HEK293 (cell line): Measurements from ENCODE around the gene TIMM13.

Source experiments
- EGR2 ChIP-seq: fragments of 450-650 bp; formaldehyde crosslinking; IDR thresholded peaks from 2 replicates; pipeline ENCODE4 v1.5.1; 2016; ENCODE audit warnings: low read depth, missing biosample characterization, missing genetic modification characterization
- GFI1B ChIP-seq: fragments of 450-650 bp; formaldehyde crosslinking; IDR thresholded peaks from 2 replicates; pipeline ENCODE4 v1.5.1; 2016; ENCODE audit warnings: missing biosample characterization, missing genetic modification characterization
- GLI2 ChIP-seq: fragments of 450-650 bp; formaldehyde crosslinking; IDR thresholded peaks from 2 replicates; pipeline ENCODE4; 2017; ENCODE audit warnings: missing biosample characterization, missing genetic modification characterization, low read depth, borderline replicate concordance
- GLIS1 ChIP-seq: fragments of 450-650 bp; formaldehyde crosslinking; IDR thresholded peaks from 2 replicates; pipeline ENCODE4 v1.5.1; 2016; ENCODE audit warnings: missing biosample characterization, missing genetic modification characterization
- HOXD13 ChIP-seq: sonication (generic); formaldehyde crosslinking; IDR thresholded peaks from 2 replicates; pipeline ENCODE4 v1.8.0; 2022; ENCODE audit warnings: missing genetic modification reagents, borderline replicate concordance
- KLF1 ChIP-seq: fragments of 450-650 bp; formaldehyde crosslinking; IDR thresholded peaks from 2 replicates; pipeline ENCODE4 v1.5.1; 2016; ENCODE audit warnings: missing biosample characterization, missing genetic modification characterization
- KLF9 ChIP-seq: fragments of 450-650 bp; formaldehyde crosslinking; IDR thresholded peaks from 2 replicates; pipeline ENCODE4 v1.5.1; 2016; ENCODE audit warnings: missing biosample characterization, missing genetic modification characterization, low read depth
- MZF1 ChIP-seq: fragments of 450-650 bp; formaldehyde crosslinking; IDR thresholded peaks from 2 replicates; pipeline ENCODE4 v1.5.1; 2017; ENCODE audit warnings: missing biosample characterization, missing genetic modification characterization, borderline replicate concordance
- SETDB1 ChIP-seq: IDR thresholded peaks from one replicate; pipeline ENCODE4 v1.6.1; 2017; ENCODE audit warnings: mild to moderate bottlenecking, low read length, moderate library complexity, mixed read lengths; ENCODE audit not compliant: insufficient read length
- SP7 ChIP-seq: fragments of 450-650 bp; formaldehyde crosslinking; IDR thresholded peaks from 2 replicates; pipeline ENCODE4 v1.5.1; 2016; ENCODE audit warnings: missing biosample characterization, missing genetic modification characterization
- ZBTB20 ChIP-seq: fragments of 450-650 bp; formaldehyde crosslinking; IDR thresholded peaks from 2 replicates; pipeline ENCODE4 v1.5.1; 2016; ENCODE audit warnings: missing biosample characterization, missing genetic modification characterization
- ZFP37 ChIP-seq: fragments of 450-650 bp; formaldehyde crosslinking; IDR thresholded peaks from 2 replicates; pipeline ENCODE4 v1.5.1; 2016; ENCODE audit warnings: missing biosample characterization, missing genetic modification characterization
- ZFP41 ChIP-seq: fragments of 450-650 bp; formaldehyde crosslinking; IDR thresholded peaks from 2 replicates; pipeline ENCODE4 v1.5.1; 2016; ENCODE audit warnings: missing biosample characterization, missing genetic modification characterization, borderline replicate concordance
- ZFP69B ChIP-seq: fragments of 450-650 bp; formaldehyde crosslinking; IDR thresholded peaks from 2 replicates; pipeline ENCODE4 v1.5.1; 2016; ENCODE audit warnings: missing biosample characterization, missing genetic modification characterization
- ZNF184 ChIP-seq: fragments of 450-650 bp; IDR thresholded peaks from 2 replicates; pipeline ENCODE4 v1.5.1; 2018; ENCODE audit warnings: missing biosample characterization, mild to moderate bottlenecking, missing genetic modification characterization
- ZNF239 ChIP-seq: fragments of 450-650 bp; formaldehyde crosslinking; IDR thresholded peaks from 2 replicates; pipeline ENCODE4 v1.5.1; 2016; ENCODE audit warnings: missing biosample characterization, missing genetic modification characterization
- ZNF24 ChIP-seq: fragments of 450-650 bp; formaldehyde crosslinking; IDR thresholded peaks from 2 replicates; pipeline ENCODE4 v1.5.1; 2016; ENCODE audit warnings: missing biosample characterization, missing genetic modification characterization
- ZNF292 ChIP-seq: fragments of 450-650 bp; formaldehyde crosslinking; IDR thresholded peaks from 2 replicates; pipeline ENCODE4 v1.5.1; 2016; ENCODE audit warnings: low read depth, missing biosample characterization, missing genetic modification characterization, borderline replicate concordance
- ZNF324 ChIP-seq: fragments of 450-650 bp; formaldehyde crosslinking; IDR thresholded peaks from 2 replicates; pipeline ENCODE4 v1.5.1; 2016; ENCODE audit warnings: missing biosample characterization, missing genetic modification characterization
- ZNF366 ChIP-seq: fragments of 450-650 bp; formaldehyde crosslinking; conservative IDR thresholded peaks from 2 replicates; pipeline ENCODE4 v1.5.1; 2016; ENCODE audit warnings: missing biosample characterization, missing genetic modification characterization
- ZNF394 ChIP-seq: fragments of 450-650 bp; formaldehyde crosslinking; IDR thresholded peaks from 2 replicates; pipeline ENCODE4 v1.5.1; 2016; ENCODE audit warnings: missing biosample characterization, missing genetic modification characterization, mild to moderate bottlenecking, moderate library complexity, borderline replicate concordance
- ZNF501 ChIP-seq: fragments of 450-650 bp; formaldehyde crosslinking; IDR thresholded peaks from 2 replicates; pipeline ENCODE4 v1.5.1; 2016; ENCODE audit warnings: missing biosample characterization, missing genetic modification characterization
- ZNF658 ChIP-seq: fragments of 450-650 bp; formaldehyde crosslinking; IDR thresholded peaks from 2 replicates; pipeline ENCODE4; 2016; ENCODE audit warnings: missing biosample characterization, missing genetic modification characterization
- ZNF776 ChIP-seq: fragments of 450-650 bp; formaldehyde crosslinking; IDR thresholded peaks from 2 replicates; pipeline ENCODE4 v1.5.0; 2017; ENCODE audit warnings: missing biosample characterization, missing genetic modification characterization, borderline replicate concordance
- ZNF777 ChIP-seq: fragments of 450-650 bp; formaldehyde crosslinking; IDR thresholded peaks from 2 replicates; pipeline ENCODE4 v1.5.1; 2017; ENCODE audit warnings: missing biosample characterization, missing genetic modification characterization, borderline replicate concordance
- ZSCAN30 ChIP-seq: fragments of 450-650 bp; IDR thresholded peaks from 2 replicates; pipeline ENCODE4 v1.5.1; 2018; ENCODE audit warnings: missing biosample characterization, mild to moderate bottlenecking, missing genetic modification characterization, moderate library complexity
- TF ChIP-seq, protein P1 (sequence below): fragments of 450-650 bp; formaldehyde crosslinking; IDR thresholded peaks from 2 replicates; pipeline ENCODE4 v1.5.1; 2016; ENCODE audit warnings: missing biosample characterization, missing genetic modification characterization
- TF ChIP-seq, protein P2 (sequence below): fragments of 450-650 bp; formaldehyde crosslinking; IDR thresholded peaks from 2 replicates; pipeline ENCODE4 v1.5.1; 2016; ENCODE audit warnings: missing biosample characterization, missing genetic modification characterization
- TF ChIP-seq, protein P3 (sequence below): fragments of 450-650 bp; formaldehyde crosslinking; IDR thresholded peaks from 2 replicates; pipeline ENCODE4 v1.5.0; 2017; ENCODE audit warnings: missing biosample characterization, missing genetic modification characterization, borderline replicate concordance
- TF ChIP-seq, protein P4 (sequence below): fragments of 450-650 bp; formaldehyde crosslinking; IDR thresholded peaks from 2 replicates; pipeline ENCODE4 v1.5.1; 2016; ENCODE audit warnings: missing biosample characterization, missing genetic modification characterization
- TF ChIP-seq, protein P5 (sequence below): fragments of 450-650 bp; formaldehyde crosslinking; IDR thresholded peaks from 2 replicates; pipeline ENCODE4 v1.5.1; 2016; ENCODE audit warnings: missing biosample characterization, missing genetic modification characterization

The TIMM13 gene

DNA sequence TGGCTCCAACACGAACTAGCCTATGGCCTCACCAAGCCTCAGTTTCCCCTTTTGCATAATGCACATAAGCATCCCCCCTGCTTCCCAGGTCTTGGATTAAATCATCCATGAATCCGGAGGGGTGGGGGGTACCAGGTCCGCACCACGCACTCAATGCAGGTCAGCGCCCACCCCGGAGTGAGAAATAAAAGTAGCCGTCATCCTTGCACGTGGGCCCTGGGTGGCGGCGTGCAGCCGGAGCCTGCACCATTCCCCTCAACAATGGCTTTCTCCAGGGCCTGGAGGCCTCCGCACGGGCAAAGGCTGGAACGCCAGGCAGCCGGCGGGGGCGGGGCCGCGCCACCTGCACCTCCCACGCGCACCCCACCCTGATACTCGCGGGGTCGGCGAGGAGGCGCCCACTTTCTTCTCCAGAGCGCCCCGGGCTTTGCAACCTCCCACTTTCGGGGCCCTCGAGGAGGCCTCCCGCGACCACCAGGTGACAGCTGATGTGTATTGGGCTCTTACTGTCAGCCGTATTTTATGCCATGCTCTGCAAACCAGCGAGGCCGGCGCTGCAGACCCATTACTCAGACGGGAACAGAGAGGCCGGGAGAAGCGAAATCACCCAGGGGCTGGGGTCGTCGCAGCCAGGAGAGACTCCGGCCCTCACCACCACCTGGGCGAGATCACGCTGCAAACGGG lies 47.8 kb upstream of the TIMM13 start (continued):
- TF ChIP-seq ZNF292 (tag by site-specific recombination) (no peak), GFI1B (tag by site-specific recombination) (0 out of 2 replicates have a peak, but pooled peaks have one; percentile 28), ZNF24 (tag by site-specific recombination) (peak; percentile 91), ZNF776 (tag by site-specific recombination) (no peak), KLF9 (tag by site-specific recombination) (peak; percentile 83), ZFP37 (0 out of 2 replicates have a peak, but pooled peaks have one; percentile 36), GLIS1 (peak; percentile 25; the same call in 1 of the 2 replicates), ZSCAN30 (tag by site-specific recombination) (peak; percentile 94), ZNF324 (tag by site-specific recombination) (peak; percentile 75; the same call in 1 of the 2 replicates), ZNF184 (tag by site-specific recombination) (0 out of 2 replicates have a peak, but pooled peaks have one; percentile 63), KLF1 (tag by site-specific recombination) (peak; percentile 67), ZNF366 (tag by site-specific recombination) (no peak), ZNF239 (tag by site-specific recombination) (0 out of 2 replicates have a peak, but pooled peaks have one; percentile 41), ZFP69B (tag by site-specific recombination) (0 out of 2 replicates have a peak, but pooled peaks have one; percentile 20), ZNF394 (peak; percentile 22; the same call in 1 of the 2 replicates), SP7 (tag by site-specific recombination) (peak; percentile 75), ZNF777 (tag by site-specific recombination) (peak; percentile 81), ZBTB20 (peak; percentile 63), EGR2 (tag by site-specific recombination) (peak; percentile 83), SETDB1 (no peak), ZNF658 (tag by site-specific recombination) (no peak), GLI2 (tag by site-specific recombination) (no peak), ZFP41 (tag by site-specific recombination) (0 out of 2 replicates have a peak, but pooled peaks have one; percentile 15), MZF1 (no peak), HOXD13 (CRISPR knock-in tag) (no peak), ZNF501 (tag by site-specific recombination) (0 out of 2 replicates have a peak, but pooled peaks have one; percentile 16)
- TF ChIP-seq, protein P1, sequence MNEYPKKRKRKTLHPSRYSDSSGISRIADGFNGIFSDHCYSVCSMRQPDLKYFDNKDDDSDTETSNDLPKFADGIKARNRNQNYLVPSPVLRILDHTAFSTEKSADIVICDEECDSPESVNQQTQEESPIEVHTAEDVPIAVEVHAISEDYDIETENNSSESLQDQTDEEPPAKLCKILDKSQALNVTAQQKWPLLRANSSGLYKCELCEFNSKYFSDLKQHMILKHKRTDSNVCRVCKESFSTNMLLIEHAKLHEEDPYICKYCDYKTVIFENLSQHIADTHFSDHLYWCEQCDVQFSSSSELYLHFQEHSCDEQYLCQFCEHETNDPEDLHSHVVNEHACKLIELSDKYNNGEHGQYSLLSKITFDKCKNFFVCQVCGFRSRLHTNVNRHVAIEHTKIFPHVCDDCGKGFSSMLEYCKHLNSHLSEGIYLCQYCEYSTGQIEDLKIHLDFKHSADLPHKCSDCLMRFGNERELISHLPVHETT, result peak; percentile 84
- TF ChIP-seq, protein P2, sequence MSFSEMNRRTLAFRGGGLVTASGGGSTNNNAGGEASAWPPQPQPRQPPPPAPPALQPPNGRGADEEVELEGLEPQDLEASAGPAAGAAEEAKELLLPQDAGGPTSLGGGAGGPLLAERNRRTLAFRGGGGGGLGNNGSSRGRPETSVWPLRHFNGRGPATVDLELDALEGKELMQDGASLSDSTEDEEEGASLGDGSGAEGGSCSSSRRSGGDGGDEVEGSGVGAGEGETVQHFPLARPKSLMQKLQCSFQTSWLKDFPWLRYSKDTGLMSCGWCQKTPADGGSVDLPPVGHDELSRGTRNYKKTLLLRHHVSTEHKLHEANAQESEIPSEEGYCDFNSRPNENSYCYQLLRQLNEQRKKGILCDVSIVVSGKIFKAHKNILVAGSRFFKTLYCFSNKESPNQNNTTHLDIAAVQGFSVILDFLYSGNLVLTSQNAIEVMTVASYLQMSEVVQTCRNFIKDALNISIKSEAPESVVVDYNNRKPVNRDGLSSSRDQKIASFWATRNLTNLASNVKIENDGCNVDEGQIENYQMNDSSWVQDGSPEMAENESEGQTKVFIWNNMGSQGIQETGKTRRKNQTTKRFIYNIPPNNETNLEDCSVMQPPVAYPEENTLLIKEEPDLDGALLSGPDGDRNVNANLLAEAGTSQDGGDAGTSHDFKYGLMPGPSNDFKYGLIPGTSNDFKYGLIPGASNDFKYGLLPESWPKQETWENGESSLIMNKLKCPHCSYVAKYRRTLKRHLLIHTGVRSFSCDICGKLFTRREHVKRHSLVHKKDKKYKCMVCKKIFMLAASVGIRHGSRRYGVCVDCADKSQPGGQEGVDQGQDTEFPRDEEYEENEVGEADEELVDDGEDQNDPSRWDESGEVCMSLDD (tag by site-specific recombination), result peak; percentile 83
- TF ChIP-seq, protein P3, sequence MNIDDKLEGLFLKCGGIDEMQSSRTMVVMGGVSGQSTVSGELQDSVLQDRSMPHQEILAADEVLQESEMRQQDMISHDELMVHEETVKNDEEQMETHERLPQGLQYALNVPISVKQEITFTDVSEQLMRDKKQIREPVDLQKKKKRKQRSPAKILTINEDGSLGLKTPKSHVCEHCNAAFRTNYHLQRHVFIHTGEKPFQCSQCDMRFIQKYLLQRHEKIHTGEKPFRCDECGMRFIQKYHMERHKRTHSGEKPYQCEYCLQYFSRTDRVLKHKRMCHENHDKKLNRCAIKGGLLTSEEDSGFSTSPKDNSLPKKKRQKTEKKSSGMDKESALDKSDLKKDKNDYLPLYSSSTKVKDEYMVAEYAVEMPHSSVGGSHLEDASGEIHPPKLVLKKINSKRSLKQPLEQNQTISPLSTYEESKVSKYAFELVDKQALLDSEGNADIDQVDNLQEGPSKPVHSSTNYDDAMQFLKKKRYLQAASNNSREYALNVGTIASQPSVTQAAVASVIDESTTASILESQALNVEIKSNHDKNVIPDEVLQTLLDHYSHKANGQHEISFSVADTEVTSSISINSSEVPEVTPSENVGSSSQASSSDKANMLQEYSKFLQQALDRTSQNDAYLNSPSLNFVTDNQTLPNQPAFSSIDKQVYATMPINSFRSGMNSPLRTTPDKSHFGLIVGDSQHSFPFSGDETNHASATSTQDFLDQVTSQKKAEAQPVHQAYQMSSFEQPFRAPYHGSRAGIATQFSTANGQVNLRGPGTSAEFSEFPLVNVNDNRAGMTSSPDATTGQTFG (tag by site-specific recombination), result 0 out of 2 replicates have a peak, but pooled peaks have one; percentile 19
- TF ChIP-seq, protein P4, sequence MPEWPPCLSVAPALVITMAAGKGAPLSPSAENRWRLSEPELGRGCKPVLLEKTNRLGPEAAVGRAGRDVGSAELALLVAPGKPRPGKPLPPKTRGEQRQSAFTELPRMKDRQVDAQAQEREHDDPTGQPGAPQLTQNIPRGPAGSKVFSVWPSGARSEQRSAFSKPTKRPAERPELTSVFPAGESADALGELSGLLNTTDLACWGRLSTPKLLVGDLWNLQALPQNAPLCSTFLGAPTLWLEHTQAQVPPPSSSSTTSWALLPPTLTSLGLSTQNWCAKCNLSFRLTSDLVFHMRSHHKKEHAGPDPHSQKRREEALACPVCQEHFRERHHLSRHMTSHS (tag by site-specific recombination), result peak; percentile 50; the same call in 1 of the 2 replicates
- TF ChIP-seq, protein P5, sequence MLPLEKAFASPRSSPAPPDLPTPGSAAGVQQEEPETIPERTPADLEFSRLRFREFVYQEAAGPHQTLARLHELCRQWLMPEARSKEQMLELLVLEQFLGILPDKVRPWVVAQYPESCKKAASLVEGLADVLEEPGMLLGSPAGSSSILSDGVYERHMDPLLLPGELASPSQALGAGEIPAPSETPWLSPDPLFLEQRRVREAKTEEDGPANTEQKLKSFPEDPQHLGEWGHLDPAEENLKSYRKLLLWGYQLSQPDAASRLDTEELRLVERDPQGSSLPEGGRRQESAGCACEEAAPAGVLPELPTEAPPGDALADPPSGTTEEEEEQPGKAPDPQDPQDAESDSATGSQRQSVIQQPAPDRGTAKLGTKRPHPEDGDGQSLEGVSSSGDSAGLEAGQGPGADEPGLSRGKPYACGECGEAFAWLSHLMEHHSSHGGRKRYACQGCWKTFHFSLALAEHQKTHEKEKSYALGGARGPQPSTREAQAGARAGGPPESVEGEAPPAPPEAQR (tag by site-specific recombination), result 0 out of 2 replicates have a peak, but pooled peaks have one; percentile 19
